ENCODE data around the gene MEAK7.
A peak's percentile ranks its signal among the peaks of the same experiment; 100 is the strongest.

The MEAK7 gene

GRCh38 chr16:84485255-84486010 lies 19.0 kb downstream of the MEAK7 start:
- no peak for DNase-seq (ENCODE audit: extremely low read depth, insufficient read length)
- H3K36me3 ChIP-seq (ENCODE audit: control insufficient read depth, insufficient read depth, low read length): peaks cover 6% of the 10 kb centered on the region
- TF ChIP-seq, protein P1, sequence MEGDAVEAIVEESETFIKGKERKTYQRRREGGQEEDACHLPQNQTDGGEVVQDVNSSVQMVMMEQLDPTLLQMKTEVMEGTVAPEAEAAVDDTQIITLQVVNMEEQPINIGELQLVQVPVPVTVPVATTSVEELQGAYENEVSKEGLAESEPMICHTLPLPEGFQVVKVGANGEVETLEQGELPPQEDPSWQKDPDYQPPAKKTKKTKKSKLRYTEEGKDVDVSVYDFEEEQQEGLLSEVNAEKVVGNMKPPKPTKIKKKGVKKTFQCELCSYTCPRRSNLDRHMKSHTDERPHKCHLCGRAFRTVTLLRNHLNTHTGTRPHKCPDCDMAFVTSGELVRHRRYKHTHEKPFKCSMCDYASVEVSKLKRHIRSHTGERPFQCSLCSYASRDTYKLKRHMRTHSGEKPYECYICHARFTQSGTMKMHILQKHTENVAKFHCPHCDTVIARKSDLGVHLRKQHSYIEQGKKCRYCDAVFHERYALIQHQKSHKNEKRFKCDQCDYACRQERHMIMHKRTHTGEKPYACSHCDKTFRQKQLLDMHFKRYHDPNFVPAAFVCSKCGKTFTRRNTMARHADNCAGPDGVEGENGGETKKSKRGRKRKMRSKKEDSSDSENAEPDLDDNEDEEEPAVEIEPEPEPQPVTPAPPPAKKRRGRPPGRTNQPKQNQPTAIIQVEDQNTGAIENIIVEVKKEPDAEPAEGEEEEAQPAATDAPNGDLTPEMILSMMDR (IDR thresholded peaks at IDR 0.05; ENCODE audit: insufficient read depth, low read length, poor library complexity, severe bottlenecking): no peak
- H3K4me3 ChIP-seq (replicated peaks; ENCODE audit: low read depth, low read length): no peak overlapping the region
- H3K27me3 ChIP-seq (replicated peaks; ENCODE audit: control insufficient read depth, insufficient read depth, low read length): no peaks in the 10 kb centered on the region

DNA sequence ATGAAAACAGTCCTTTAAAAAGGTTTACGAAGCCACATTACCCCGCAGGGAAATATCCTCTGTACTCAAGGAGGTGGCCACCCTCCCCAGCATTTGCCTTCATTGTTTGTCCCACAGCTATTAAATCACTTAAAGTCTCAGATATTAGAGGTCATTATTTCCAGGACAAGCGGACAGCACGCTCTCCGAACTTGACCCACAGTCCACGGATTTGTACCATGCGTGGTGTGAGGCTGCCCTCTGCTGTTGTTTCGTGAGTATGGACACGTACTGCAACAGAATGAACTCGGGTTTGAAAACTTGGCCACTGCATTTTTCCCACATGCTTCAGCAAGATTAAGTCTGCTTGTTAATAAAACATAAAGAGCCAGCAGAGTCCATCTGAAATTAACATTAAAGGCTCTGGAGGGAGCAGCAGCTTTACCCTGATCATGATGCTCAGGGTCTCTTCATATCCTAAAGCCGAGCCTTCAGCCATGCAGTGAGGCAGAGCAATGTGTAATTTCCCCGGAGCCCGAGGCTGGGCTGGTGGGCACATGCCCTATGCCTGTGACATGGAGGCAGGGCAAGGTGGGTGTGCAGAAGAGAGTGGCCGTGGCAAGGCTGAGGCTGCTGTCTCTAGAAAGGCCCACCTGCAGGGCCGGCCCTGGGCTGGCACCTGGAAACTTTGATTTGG lies 19.7 kb downstream of the MEAK7 start:
- H3K27me3 ChIP-seq (replicated peaks; ENCODE audit: control insufficient read depth, insufficient read depth, low read length): no peaks in the 10 kb centered on the region
- DNase-seq (ENCODE audit: extremely low read depth, insufficient read length): no peak
- TF ChIP-seq, protein P1 (IDR thresholded peaks at IDR 0.05; ENCODE audit: insufficient read depth, low read length, poor library complexity, severe bottlenecking): peak; percentile 47
- H3K4me3 ChIP-seq (replicated peaks; ENCODE audit: low read depth, low read length): no peak overlapping the region
- peaks cover 6% of the 10 kb centered on the region for H3K36me3 ChIP-seq (ENCODE audit: control insufficient read depth, insufficient read depth, low read length)

GRCh38 chr16:84483882-84484565 lies 20.4 kb downstream of the MEAK7 start:
- TF ChIP-seq, protein P1 (IDR thresholded peaks at IDR 0.05; ENCODE audit: insufficient read depth, low read length, poor library complexity, severe bottlenecking): no peak
- peaks cover 4% of the 10 kb centered on the region for H3K36me3 ChIP-seq (ENCODE audit: control insufficient read depth, insufficient read depth, low read length)
- H3K4me3 ChIP-seq (replicated peaks; ENCODE audit: low read depth, low read length): no peak overlapping the region
- no peak for DNase-seq (ENCODE audit: extremely low read depth, insufficient read length)
- H3K27me3 ChIP-seq (replicated peaks; ENCODE audit: control insufficient read depth, insufficient read depth, low read length): no peaks in the 10 kb centered on the region

DNA sequence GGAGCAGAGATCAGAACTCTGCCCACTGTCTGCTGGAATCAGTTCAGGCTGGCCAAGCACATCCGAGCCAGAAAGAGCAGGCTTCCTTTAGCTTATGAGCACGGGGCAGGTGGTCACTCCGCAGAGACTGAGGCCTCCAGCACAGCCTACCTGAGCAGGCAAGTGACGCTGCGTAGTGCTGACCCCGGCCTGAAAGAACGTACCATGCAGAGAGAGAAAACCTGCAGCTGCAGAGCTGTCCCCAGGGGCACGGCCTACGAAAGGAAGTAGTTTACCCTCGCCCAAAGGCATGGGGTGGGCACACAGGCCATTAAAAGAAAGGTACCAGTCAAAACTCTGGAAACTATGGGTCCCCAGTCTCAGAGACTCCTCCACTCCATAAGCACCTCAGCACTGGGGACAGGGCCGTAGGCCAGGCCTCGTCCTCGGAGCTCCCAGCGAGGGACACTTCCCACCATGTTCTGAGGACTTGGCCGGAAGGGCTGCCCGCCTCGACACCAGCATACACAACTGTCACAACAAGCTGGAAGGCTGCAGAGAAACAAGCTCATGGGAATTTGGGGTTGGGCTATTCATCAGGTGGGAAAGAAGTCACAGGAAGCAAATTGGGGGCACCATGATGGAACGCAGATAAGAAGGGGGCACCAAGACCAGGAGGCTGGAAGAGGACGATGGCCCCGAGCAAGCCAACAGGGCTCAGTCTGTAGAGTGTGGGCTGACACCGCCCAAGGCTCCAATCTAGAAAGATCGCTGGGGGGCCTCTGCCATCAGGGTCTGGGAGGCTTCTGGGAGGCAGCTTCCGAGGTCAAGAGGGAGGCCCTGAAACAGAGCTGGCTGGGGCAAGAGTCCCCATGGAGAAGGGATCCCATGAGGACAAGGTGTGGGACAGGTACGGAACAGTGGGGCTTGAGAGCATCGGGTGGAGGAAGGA lies 21.2 kb downstream of the MEAK7 start:
- DNase-seq (ENCODE audit: extremely low read depth, insufficient read length): no peak
- Histone ChIP-seq H3K36me3 (ENCODE audit: control insufficient read depth, insufficient read depth, low read length) (peaks cover 4% of the 10 kb centered on the region), H3K4me3 (replicated peaks; ENCODE audit: low read depth, low read length) (no peak overlapping the region), H3K27me3 (replicated peaks; ENCODE audit: control insufficient read depth, insufficient read depth, low read length) (no peaks in the 10 kb centered on the region)
- TF ChIP-seq, protein P1 (IDR thresholded peaks at IDR 0.05; ENCODE audit: insufficient read depth, low read length, poor library complexity, severe bottlenecking): no peak
